ENCODE measurements around the gene KRTAP3-2.
"Not testable (repeated sequence)": the region's sequence is repeated elsewhere in the genome, so short reads cannot be mapped to it uniquely, and the experiment has no call there.

Gene KRTAP3-2

GRCh38 chr17:40999563-40999962, at the start of gene KRTAP3-2:
Gene KRTAP3-2, minus strand, starts transcription at chr17:40999906. Its CDS starts 53 bp downstream, at chr17:40999853.
- not testable (repeated sequence) for H3K4me3 ChIP-seq (IDR thresholded peaks at IDR 0.05; ENCODE audit: insufficient read depth, low read depth, low read length); H2AFZ ChIP-seq (ENCODE audit: low read depth); H3K4me2 ChIP-seq; H3K9ac ChIP-seq; H3K4me1 ChIP-seq (ENCODE audit: low read depth, poor library complexity, severe bottlenecking); H3K27me3 ChIP-seq (ENCODE audit: insufficient read depth, low read depth); H4K20me1 ChIP-seq (ENCODE audit: insufficient read depth); H3K36me3 ChIP-seq (ENCODE audit: insufficient read depth); H3K79me2 ChIP-seq (ENCODE audit: insufficient read depth, low read depth); H3K27ac ChIP-seq

- Histone ChIP-seq H3K27me3 (ENCODE audit: insufficient read depth, low read depth) (no peaks in the 10 kb centered on the region), H4K20me1 (ENCODE audit: insufficient read depth) (no peaks in the 10 kb centered on the region), H3K4me3 (IDR thresholded peaks at IDR 0.05; ENCODE audit: insufficient read depth, low read depth, low read length) (no peak overlapping the region), H2AFZ (ENCODE audit: low read depth) (no peak overlapping the region), H3K4me1 (ENCODE audit: low read depth, poor library complexity, severe bottlenecking) (no peaks in the 10 kb centered on the region), H3K36me3 (ENCODE audit: insufficient read depth) (no peaks in the 10 kb centered on the region), H3K4me2 (no peak overlapping the region), H3K9ac (no peak overlapping the region), H3K27ac (no peak overlapping the region), H3K79me2 (ENCODE audit: insufficient read depth, low read depth) (no peaks in the 10 kb centered on the region)
- TF ChIP-seq CTCF (conservative IDR thresholded peaks at IDR 0.05; ENCODE audit: low read depth, low read length), result no peak
These were observed 49.4 kb upstream of the KRTAP3-2 start for GRCh38 chr17:41049110-41049509.

GRCh38 chr17:41048441-41048840, 48.7 kb upstream of the KRTAP3-2 start:
- Histone ChIP-seq H3K36me3 (ENCODE audit: insufficient read depth) (no peaks in the 10 kb centered on the region), H3K27me3 (ENCODE audit: insufficient read depth, low read depth) (no peaks in the 10 kb centered on the region), H3K9ac (no peak overlapping the region), H4K20me1 (ENCODE audit: insufficient read depth) (no peaks in the 10 kb centered on the region), H3K27ac (no peak overlapping the region), H3K79me2 (ENCODE audit: insufficient read depth, low read depth) (no peaks in the 10 kb centered on the region), H3K4me1 (ENCODE audit: low read depth, poor library complexity, severe bottlenecking) (no peaks in the 10 kb centered on the region), H3K4me2 (no peak overlapping the region), H3K4me3 (IDR thresholded peaks at IDR 0.05; ENCODE audit: insufficient read depth, low read depth, low read length) (no peak overlapping the region), H2AFZ (ENCODE audit: low read depth) (no peak overlapping the region)
- no peak for TF ChIP-seq CTCF (conservative IDR thresholded peaks at IDR 0.05; ENCODE audit: low read depth, low read length)

GRCh38 chr17:41046735-41047465, 47.2 kb upstream of the KRTAP3-2 start, which contains the start of gene KRTAP2-1:
Gene KRTAP2-1, minus strand, starts transcription at chr17:41047316. Its CDS starts 49 bp downstream, at chr17:41047267.
- not testable (repeated sequence) for H3K4me1 ChIP-seq (ENCODE audit: low read depth, poor library complexity, severe bottlenecking); H3K27me3 ChIP-seq (ENCODE audit: insufficient read depth, low read depth); H3K36me3 ChIP-seq (ENCODE audit: insufficient read depth); H3K4me2 ChIP-seq; H3K4me3 ChIP-seq (IDR thresholded peaks at IDR 0.05; ENCODE audit: insufficient read depth, low read depth, low read length); H4K20me1 ChIP-seq (ENCODE audit: insufficient read depth); H2AFZ ChIP-seq (ENCODE audit: low read depth); H3K9ac ChIP-seq; H3K27ac ChIP-seq; H3K79me2 ChIP-seq (ENCODE audit: insufficient read depth, low read depth)

GRCh38 chr17:41042953-41043352, 43.2 kb upstream of the KRTAP3-2 start:
- no peaks in the 10 kb centered on the region for H4K20me1 ChIP-seq (ENCODE audit: insufficient read depth)
- no peak overlapping the region for H3K4me2 ChIP-seq
- no peaks in the 10 kb centered on the region for H3K36me3 ChIP-seq (ENCODE audit: insufficient read depth)
- no peak overlapping the region for H3K9ac ChIP-seq
- H3K27me3 ChIP-seq (ENCODE audit: insufficient read depth, low read depth), result no peaks in the 10 kb centered on the region
- H3K79me2 ChIP-seq (ENCODE audit: insufficient read depth, low read depth), result no peaks in the 10 kb centered on the region
- no peak overlapping the region for H3K4me3 ChIP-seq (IDR thresholded peaks at IDR 0.05; ENCODE audit: insufficient read depth, low read depth, low read length)
- H2AFZ ChIP-seq (ENCODE audit: low read depth), result no peak overlapping the region
- TF ChIP-seq CTCF (conservative IDR thresholded peaks at IDR 0.05; ENCODE audit: low read depth, low read length), result no peak
- H3K4me1 ChIP-seq (ENCODE audit: low read depth, poor library complexity, severe bottlenecking), result no peaks in the 10 kb centered on the region
- H3K27ac ChIP-seq, result no peak overlapping the region

GRCh38 chr17:41040783-41041571, 41.3 kb upstream of the KRTAP3-2 start, which contains the start of gene KRTAP1-1:
Gene KRTAP1-1, minus strand, starts transcription at chr17:41041450. Its CDS starts 53 bp downstream, at chr17:41041397.
- H3K4me2 ChIP-seq; H2AFZ ChIP-seq (ENCODE audit: low read depth); H3K36me3 ChIP-seq (ENCODE audit: insufficient read depth); H4K20me1 ChIP-seq (ENCODE audit: insufficient read depth); H3K4me3 ChIP-seq (IDR thresholded peaks at IDR 0.05; ENCODE audit: insufficient read depth, low read depth, low read length); H3K9ac ChIP-seq; H3K27ac ChIP-seq; H3K27me3 ChIP-seq (ENCODE audit: insufficient read depth, low read depth); H3K4me1 ChIP-seq (ENCODE audit: low read depth, poor library complexity, severe bottlenecking); H3K79me2 ChIP-seq (ENCODE audit: insufficient read depth, low read depth): not testable (repeated sequence)

Data from KMS-11 (cell line).